ENCODE measurements around the gene TIMM13. TPM values are rescaled to one million over a fixed set of nuclear protein-coding genes. Genes with fewer than 3 reads are reported as not detected.

TIMM13 gene
- total RNA-seq, 3 donors from 2014 or later = 27.7 to 34.4 (median 28.1) TPM

GRCh38 chr19:2433854-2434253 is 6.5 kb upstream of the TIMM13 start:
- H3K4me1 ChIP-seq = no peaks in the 10 kb centered on the region

GRCh38 chr19:2432131-2432848 is 4.9 kb upstream of the TIMM13 start:
- peaks cover 0 to 6% of the 10 kb centered on the region in 2 donors for H3K4me1 ChIP-seq
- no peaks in the 10 kb centered on the region for H3K36me3 ChIP-seq
- DNase-seq (ENCODE audit: low spot score in 2 of 2) = no peak
- TF ChIP-seq POLR2A (IDR thresholded peaks at IDR 0.05) (no peak), CTCF (IDR thresholded peaks at IDR 0.05) (no peak), POLR2AphosphoS5 (IDR thresholded peaks at IDR 0.05) (no peak)
- no peak overlapping the region for H3K27ac ChIP-seq
- no peaks in the 10 kb centered on the region for H3K27me3 ChIP-seq
- no peak overlapping the region for H3K4me3 ChIP-seq
- intact Hi-C loops (cut with DNase I; ENCODE audit: low total_unique reads) = no loop called here
- H3K9me3 ChIP-seq = no peaks in the 10 kb centered on the region

More at GRCh38 chr19:2433854-2434253, 6.5 kb upstream of the TIMM13 start:
- Histone ChIP-seq H3K27ac (no peak overlapping the region), H3K4me3 (no peak overlapping the region), H3K9me3 (no peaks in the 10 kb centered on the region), H3K27me3 (no peaks in the 10 kb centered on the region), H3K36me3 (no peaks in the 10 kb centered on the region)
- TF ChIP-seq POLR2AphosphoS5 (IDR thresholded peaks at IDR 0.05) (no peak), POLR2A (IDR thresholded peaks at IDR 0.05) (no peak)
- intact Hi-C loops (cut with DNase I; ENCODE audit: low total_unique reads) = no loop called here
- no peak for DNase-seq (ENCODE audit: low spot score in 2 of 2)

- Histone ChIP-seq H3K36me3 (no peaks in the 10 kb centered on the region), H3K4me3 (no peak overlapping the region), H3K9me3 (no peaks in the 10 kb centered on the region), H3K27ac (no peak overlapping the region), H3K4me1 (peaks cover 4 to 10% of the 10 kb centered on the region in 2 donors), H3K27me3 (no peaks in the 10 kb centered on the region)
- TF ChIP-seq POLR2A (IDR thresholded peaks at IDR 0.05) = no peak
- TF ChIP-seq POLR2AphosphoS5 (IDR thresholded peaks at IDR 0.05) = no peak
- TF ChIP-seq CTCF (IDR thresholded peaks at IDR 0.05) = no peak
- intact Hi-C loops (cut with DNase I; ENCODE audit: low total_unique reads) = no loop called here
- no peak for DNase-seq (ENCODE audit: low spot score in 2 of 2)
Observed at GRCh38 chr19:2431318-2432055, 4.1 kb upstream of the TIMM13 start.

GRCh38 chr19:2429917-2430535 is 2.6 kb upstream of the TIMM13 start:
- no peaks in the 10 kb centered on the region for H3K27me3 ChIP-seq
- intact Hi-C loops (cut with DNase I; ENCODE audit: low total_unique reads) = no loop called here
- H3K4me3 ChIP-seq = no peak overlapping the region
- peaks cover 16 to 24% of the 10 kb centered on the region in 2 donors for H3K4me1 ChIP-seq
- no peaks in the 10 kb centered on the region for H3K9me3 ChIP-seq
- H3K27ac ChIP-seq = no peak overlapping the region
- no peak for TF ChIP-seq POLR2AphosphoS5 (IDR thresholded peaks at IDR 0.05)
- TF ChIP-seq POLR2A (IDR thresholded peaks at IDR 0.05) = no peak
- TF ChIP-seq CTCF (IDR thresholded peaks at IDR 0.05) = no peak
- no peaks in the 10 kb centered on the region for H3K36me3 ChIP-seq
- DNase-seq (ENCODE audit: low spot score in 2 of 2) = no peak

GRCh38 chr19:2428756-2429711 is 1.6 kb upstream of the TIMM13 start:
- TF ChIP-seq POLR2AphosphoS5 (IDR thresholded peaks at IDR 0.05) = no peak
- no peak for TF ChIP-seq POLR2A (IDR thresholded peaks at IDR 0.05)
- no peak for TF ChIP-seq CTCF (IDR thresholded peaks at IDR 0.05)
- no peaks in the 10 kb centered on the region for H3K36me3 ChIP-seq
- H3K27me3 ChIP-seq = no peaks in the 10 kb centered on the region
- H3K4me3 ChIP-seq = peak overlapping the region; percentile 87 to 98 (median 93)
- intact Hi-C loops (cut with DNase I; ENCODE audit: low total_unique reads) = no loop called here
- peak overlapping the region in 1 of 2 donors; percentile 97 for H3K27ac ChIP-seq
- DNase-seq (ENCODE audit: low spot score in 2 of 2) = no peak
- H3K9me3 ChIP-seq = no peaks in the 10 kb centered on the region
- H3K4me1 ChIP-seq = peaks cover 19 to 24% of the 10 kb centered on the region in 2 donors

Data from breast epithelium (tissue), 4 donors.